ENCODE measurements around the gene SV2A.
A peak's percentile ranks its signal among the peaks of the same experiment; 100 is the strongest.
"Not testable (repeated sequence)": the region's sequence is repeated elsewhere in the genome, so short reads cannot be mapped to it uniquely, and the experiment has no call there.

Gene SV2A

GRCh38 chr1:149917571-149918144 is at the start of gene SV2A:
Gene SV2A (minus strand): TSS chr1:149917844. CDS start chr1:149913840, 4,004 bp downstream.
- DNase-seq (ENCODE audit: low read depth in 1 of 2, low spot score in 1 of 2) = peak in 1 of 2 donors; percentile 21

- no peak for DNase-seq (ENCODE audit: low read depth in 1 of 2, low spot score in 1 of 2)
These were observed 49.4 kb upstream of the SV2A start for GRCh38 chr1:149967041-149967440.

- DNase-seq (ENCODE audit: low read depth in 1 of 2, low spot score in 1 of 2) = no peak
These were observed 48.8 kb upstream of the SV2A start for GRCh38 chr1:149966405-149966804.

- DNase-seq (ENCODE audit: low read depth in 1 of 2, low spot score in 1 of 2) = no peak
These were observed 47.8 kb upstream of the SV2A start for GRCh38 chr1:149965440-149965839.

- no peak for DNase-seq (ENCODE audit: low read depth in 1 of 2, low spot score in 1 of 2)
These were observed 45.7 kb upstream of the SV2A start for GRCh38 chr1:149963358-149963757.

- DNase-seq (ENCODE audit: low read depth in 1 of 2, low spot score in 1 of 2) = no peak
These were observed 45.1 kb upstream of the SV2A start for GRCh38 chr1:149962736-149963135.

- peak in 1 of 2 donors; percentile 3 for DNase-seq (ENCODE audit: low read depth in 1 of 2, low spot score in 1 of 2)
These were observed 44.5 kb upstream of the SV2A start for GRCh38 chr1:149962039-149962647.

- DNase-seq (ENCODE audit: low read depth in 1 of 2, low spot score in 1 of 2) = not testable (repeated sequence)
These were observed 39.9 kb upstream of the SV2A start for GRCh38 chr1:149957548-149957947.

GRCh38 chr1:149949911-149950310 is 32.3 kb upstream of the SV2A start:
- DNase-seq (ENCODE audit: low read depth in 1 of 2, low spot score in 1 of 2) = no peak

GRCh38 chr1:149945206-149945605 is 27.6 kb upstream of the SV2A start:
- no peak for DNase-seq (ENCODE audit: low read depth in 1 of 2, low spot score in 1 of 2)

- DNase-seq (ENCODE audit: low read depth in 1 of 2, low spot score in 1 of 2) = no peak
These were observed 25.2 kb upstream of the SV2A start for GRCh38 chr1:149942885-149943284.

GRCh38 chr1:149942207-149942606 is 24.6 kb upstream of the SV2A start:
- no peak for DNase-seq (ENCODE audit: low read depth in 1 of 2, low spot score in 1 of 2)

- no peak for DNase-seq (ENCODE audit: low read depth in 1 of 2, low spot score in 1 of 2)
These were observed 22.8 kb upstream of the SV2A start for GRCh38 chr1:149940427-149940826.

- DNase-seq (ENCODE audit: low read depth in 1 of 2, low spot score in 1 of 2) = not testable (repeated sequence)
These were observed 21.0 kb upstream of the SV2A start for GRCh38 chr1:149938668-149939003.

GRCh38 chr1:149937759-149938158 is 20.1 kb upstream of the SV2A start:
- no peak for DNase-seq (ENCODE audit: low read depth in 1 of 2, low spot score in 1 of 2)

GRCh38 chr1:149936992-149937705 is 19.5 kb upstream of the SV2A start:
- no peak for DNase-seq (ENCODE audit: low read depth in 1 of 2, low spot score in 1 of 2)

- DNase-seq (ENCODE audit: low read depth in 1 of 2, low spot score in 1 of 2) = no peak
These were observed 18.7 kb upstream of the SV2A start, which contains the start of gene MTMR11 for GRCh38 chr1:149936170-149936991. Gene MTMR11 (minus strand): TSS chr1:149936879. CDS start chr1:149936647, 232 bp downstream.

GRCh38 chr1:149934356-149934755 is 16.7 kb upstream of the SV2A start:
- DNase-seq (ENCODE audit: low read depth in 1 of 2, low spot score in 1 of 2) = no peak

- no peak for DNase-seq (ENCODE audit: low read depth in 1 of 2, low spot score in 1 of 2)
These were observed 15.6 kb upstream of the SV2A start for GRCh38 chr1:149933208-149933607.

GRCh38 chr1:149932474-149932873 is 14.8 kb upstream of the SV2A start:
- no peak for DNase-seq (ENCODE audit: low read depth in 1 of 2, low spot score in 1 of 2)

GRCh38 chr1:149931212-149931790 is 13.7 kb upstream of the SV2A start:
- DNase-seq (ENCODE audit: low read depth in 1 of 2, low spot score in 1 of 2) = no peak
